Activated T-helper 1 cell treated with anti-CD3 and anti-CD28 coated beads, Interleukin-2, amount 50 U/mL, for 16 hours (primary cell): Measurements from ENCODE around the gene LYRM9.
"Not testable (repeated sequence)": the region's sequence is repeated elsewhere in the genome, so short reads cannot be mapped to it uniquely, and the experiment has no call there.

Experiments used
- DNase-seq, 2 donors: peaks; one replicate each; pipeline ENCODE4 v3.0.0-alpha.2; 2020; ENCODE audit warnings: low read depth in 1 of 2, low spot score in 1 of 2

The LYRM9 gene

DNA sequence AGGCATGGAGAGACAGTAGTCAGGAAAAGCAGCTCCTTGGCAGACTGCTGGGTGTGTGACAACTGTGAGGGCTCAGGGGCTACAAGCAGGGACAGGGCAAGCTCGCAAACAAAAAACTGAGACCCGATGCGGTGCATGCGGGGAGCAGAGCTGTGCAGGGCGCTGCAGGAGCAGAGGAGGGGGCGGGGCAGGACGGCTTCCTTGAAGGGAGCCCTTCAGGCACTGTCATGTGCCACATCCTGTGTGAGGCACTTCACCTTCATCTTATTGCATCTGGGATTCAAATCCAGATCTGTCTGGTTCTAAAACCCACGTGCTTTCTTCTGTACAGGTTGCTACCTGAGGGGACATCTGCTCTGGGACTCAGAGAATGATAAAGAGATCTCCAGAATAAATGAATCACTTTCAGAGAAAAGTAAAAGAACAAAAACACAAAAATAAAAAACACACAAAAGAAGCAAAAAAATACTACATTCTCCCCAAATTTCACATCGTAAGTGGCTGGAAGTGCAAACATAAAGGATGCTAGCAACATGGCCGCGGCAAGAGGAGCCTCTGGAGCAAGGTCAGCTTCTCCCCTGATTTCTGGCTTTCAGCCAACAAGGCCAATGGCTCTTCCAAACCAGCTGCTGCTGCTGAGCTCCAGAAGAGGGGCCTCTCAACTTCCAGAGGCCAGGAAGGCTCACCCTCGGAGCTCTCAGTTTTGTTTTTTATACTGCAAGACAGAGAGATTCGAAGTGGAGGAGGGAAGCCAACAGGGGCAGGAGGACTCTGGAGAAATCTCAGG lies 14.2 kb downstream of the LYRM9 start:
- no peak for DNase-seq

DNA sequence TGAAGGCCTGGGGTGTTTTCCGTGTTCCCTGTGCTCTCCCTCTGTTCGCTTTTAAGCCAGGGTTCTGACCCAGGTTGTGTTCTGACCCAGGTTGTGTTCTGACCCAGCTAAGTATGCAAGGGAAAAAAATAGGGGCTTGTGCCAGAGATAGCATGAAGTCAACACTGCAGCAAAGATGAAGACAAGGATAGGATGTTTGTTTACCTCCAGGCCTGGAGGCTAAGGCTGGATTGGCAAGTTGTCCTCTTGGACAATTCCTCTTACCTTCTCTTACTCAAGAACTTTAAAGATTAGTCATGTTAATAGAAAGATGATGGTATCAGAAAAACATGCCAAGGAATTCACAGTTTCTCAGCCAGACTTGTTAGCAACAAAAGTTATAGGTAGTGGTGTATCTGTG lies 19.4 kb downstream of the LYRM9 start:
- DNase-seq: no peak

DNA sequence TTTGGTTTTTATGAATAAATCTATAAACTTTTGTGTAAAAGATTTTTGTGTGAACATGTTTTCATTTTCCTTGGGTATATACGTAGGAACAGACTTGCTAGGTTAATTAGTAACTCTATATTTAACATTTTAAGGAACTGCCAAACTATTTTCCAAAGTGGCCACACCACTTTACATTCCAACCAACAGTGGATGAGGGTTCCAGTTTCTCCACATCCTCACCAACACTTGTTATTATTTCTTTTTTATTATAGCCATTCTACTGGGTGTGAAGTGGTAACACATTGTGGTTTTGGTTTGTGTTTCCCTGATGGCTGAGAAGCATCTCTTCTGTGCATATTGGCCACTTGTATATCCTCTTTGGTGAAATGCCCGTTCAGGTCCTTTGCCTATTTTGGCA lies 20.0 kb downstream of the LYRM9 start:
- no peak for DNase-seq

DNA sequence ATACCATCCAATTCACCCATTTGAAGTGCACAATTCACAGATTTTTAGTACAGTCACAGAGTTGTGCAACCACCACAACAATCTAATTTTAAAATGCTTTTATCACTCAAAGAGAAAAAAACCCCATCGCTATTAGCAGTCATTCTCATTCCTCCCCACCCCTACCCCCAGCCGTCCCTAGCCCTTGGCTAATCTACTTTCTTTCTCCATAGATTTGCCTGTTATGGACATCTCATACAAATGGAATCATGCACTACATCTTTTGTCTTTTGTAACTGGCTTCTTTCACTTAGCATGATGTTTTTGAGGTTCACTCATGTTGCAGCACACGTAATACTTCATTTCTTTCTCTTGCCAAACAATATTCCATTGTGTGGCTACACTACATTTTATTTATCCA lies 20.4 kb downstream of the LYRM9 start:
- DNase-seq: no peak

DNA sequence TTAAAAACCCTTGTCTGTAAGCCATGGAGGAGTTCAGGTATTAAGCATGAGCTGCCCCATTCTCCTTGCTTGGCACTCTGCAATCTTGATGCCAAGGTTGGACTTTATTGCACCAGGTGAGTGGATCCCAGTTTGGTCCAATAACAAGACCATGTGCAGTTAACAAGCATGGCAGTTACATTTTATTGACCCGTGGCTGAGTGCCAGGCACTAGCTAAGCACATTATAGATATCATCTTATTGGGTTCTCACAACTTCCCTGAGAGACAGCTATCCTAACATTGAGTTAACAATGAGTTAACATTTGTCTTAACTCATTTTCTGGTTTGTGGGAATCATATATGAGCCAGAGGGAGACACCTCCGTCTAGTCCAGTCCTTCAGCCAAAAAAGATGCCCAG lies 21.8 kb downstream of the LYRM9 start:
- no peak for DNase-seq

DNA sequence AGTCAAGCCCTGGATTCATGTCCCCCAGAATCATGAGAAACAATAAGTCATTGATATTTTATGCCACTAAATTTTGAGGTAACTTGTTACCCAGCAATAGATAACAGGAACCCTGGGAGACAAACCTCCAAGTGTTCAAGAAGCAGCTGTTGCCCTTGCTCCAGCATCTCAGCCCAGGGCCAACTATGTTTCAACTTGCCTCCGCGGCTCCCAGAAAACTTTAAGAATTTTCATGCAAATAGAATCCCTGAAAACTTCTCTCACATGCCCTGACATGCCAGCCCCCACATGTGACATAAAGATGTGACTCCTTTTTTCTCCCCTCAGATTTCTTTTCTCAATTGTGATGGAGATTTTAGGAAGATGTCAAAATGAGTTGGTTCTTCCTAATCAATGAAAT lies 22.8 kb downstream of the LYRM9 start:
- no peak for DNase-seq

DNA sequence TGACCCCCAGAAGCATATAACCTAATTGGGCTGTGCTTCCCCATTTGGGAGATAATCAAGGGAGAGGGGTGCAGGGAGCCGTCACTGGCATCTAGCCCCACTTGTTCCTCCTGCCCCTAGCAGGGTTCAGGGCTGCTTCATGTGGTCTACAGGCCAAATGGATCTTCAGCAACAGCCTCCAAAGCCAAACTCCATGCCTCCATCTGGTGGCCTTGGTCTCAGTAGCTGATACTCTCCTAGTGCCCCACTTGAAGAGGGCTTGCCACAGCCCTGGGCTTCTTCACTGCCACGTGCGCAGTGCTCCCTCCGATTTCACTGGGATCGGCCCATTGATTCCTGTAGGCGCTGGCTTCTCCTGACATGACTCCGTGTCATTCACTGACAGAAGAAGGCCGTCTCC lies 24.6 kb downstream of the LYRM9 start:
- DNase-seq: no peak

DNA sequence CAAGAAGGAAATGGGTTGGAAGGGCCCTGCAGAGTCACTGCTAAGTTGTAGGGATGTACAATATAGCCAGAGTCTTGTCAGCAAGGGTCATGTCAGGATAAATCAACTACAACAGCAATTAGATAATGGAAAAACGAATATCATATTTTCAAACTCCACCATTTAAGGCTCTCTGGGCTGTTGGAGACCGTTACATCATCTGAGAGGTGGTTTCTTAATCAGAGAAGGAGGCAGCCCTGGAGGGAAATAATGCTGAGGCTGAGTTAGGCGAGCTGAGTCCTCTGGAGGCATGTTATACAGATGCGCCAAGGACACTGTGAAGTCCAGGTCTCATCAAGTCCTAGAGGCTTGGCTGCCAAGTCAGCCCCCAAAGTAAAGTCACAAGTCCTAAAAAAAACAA lies 30.3 kb downstream of the LYRM9 start:
- DNase-seq: no peak

DNA sequence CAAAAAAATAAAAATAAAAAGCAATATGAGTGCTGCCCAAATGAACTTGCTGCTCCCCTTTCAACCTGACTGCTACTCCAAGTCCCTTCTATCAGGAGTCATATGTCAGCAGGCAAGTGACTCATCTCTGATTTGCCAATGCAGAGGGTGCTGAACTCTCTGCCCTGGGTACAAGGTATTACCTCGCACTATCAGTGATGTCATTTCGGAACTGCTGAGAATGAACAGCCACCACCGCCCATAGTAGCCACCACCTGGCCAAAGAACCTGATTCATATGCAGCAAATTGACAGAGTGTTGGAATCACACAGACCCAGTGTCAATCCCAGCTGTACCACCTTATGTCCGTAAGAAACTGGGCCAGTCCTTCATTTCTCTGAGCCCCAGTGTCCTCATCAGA lies 31.2 kb downstream of the LYRM9 start:
- no peak for DNase-seq

DNA sequence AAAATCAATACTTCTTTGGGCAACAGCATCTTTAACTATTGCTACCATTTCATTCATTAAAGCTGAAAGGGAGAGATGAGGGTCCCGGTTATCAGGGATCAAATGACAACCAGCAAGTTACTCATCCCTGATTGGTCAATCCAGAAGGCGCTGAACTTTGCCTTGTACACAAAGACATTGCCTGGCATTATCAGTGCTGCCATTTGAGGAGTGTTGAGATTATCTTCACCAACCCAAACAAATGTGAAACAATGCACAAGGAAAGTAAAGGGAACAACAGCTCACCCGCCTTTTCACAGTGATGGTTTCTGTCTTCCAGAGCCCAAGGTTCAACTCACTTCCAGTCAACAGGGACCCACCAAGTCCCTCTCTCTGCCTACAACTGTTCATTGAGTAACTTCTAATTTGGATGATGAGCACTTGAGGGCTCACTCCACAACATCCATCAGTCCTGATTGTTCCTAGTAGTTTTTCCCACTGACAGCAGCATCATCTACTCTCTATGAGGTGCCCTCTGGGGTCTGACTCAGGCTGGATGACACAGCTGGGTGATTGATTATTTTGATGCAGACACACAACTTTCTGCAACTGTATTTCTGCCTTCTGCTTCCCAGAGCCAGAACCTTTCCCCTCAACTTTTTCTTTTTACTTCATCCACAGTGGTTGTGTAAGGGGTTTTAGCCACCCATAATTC lies 32.0 kb downstream of the LYRM9 start:
- DNase-seq: no peak

DNA sequence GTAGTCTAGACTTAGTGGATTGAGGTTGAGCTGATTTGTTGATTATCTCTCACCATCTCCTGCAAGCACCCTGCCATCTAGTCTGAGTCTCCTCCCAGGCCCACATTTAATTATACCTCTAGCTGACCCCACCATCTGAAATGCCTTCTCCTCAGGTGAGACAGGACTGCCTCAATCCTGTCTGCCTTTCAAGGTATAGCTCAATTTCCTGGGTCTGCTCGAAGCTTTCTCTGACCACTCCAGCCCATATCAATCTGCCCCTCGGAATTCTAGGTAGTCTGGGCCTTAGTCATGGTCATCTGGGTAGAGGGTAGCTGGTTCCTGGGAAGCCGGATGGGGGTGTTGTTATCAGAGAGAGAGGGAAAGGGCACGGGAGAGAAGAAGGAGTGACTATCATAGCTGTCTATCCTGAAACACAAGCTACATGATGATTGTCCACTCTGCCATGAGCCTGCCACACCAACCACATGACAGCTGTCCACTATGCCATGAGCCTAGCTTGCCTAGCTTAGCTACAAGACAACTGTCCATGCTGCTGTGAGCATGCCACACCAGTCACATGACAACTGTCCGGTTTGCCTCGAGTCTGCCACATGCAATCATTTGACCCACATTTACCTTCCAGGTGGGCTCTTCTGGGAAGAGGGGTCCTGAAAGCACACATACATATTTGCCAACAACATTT lies 34.4 kb downstream of the LYRM9 start:
- no peak for DNase-seq

DNA sequence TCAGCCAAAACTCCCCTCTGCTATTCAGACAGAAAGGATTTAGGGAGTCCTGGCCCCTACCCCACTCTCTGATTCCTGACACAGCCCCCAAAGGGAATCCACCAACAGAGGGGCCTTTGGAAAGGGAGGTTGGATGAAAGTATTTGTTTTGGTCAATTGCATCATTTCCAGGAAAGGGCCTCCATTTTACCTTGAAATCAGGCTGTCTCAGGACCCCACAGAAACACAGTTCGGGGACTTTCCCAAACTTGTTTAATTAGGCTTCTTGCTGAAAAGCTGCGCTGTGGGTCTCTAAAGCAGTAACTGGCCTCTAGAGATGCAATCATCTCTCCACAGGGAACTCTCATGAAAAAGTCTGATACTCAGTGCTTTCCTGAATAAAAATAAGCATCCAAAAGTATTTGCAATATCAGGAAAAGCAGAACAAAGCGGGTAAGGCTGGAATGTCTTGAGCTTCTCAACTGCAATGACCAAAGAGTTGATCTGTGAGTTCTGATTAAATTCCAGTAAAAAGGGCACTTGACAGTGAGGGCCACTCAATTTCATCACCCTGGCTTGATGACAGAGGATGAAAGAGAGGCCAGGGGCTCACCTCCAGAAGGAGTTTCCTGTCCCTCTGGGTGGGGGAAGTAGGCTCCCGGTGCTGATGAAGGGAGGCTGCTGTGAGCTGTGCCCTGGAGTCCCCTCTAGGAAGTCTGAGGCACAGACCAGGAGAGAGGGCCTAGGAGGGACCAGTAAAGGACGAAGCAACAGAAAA lies 36.3 kb downstream of the LYRM9 start:
- no peak for DNase-seq

DNA sequence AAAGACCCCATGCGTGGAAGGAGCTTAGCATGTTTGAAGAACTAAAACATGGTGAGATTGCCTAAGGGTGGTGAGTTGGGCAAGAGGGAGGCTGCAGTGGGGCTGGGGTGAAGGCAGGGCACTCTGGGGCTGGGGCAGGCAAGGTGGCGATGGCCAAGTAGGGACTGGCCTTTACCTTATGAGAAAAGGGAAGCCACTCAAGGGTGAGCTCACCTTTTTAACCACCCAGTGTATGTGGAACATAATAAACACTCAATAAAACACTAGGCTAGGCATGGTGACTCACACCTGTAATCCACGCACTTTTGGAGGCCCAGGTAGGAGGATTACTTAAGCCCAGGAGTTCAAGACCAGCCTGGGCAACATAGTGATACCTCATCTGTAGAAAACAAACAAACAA lies 37.7 kb downstream of the LYRM9 start:
- no peak for DNase-seq

DNA sequence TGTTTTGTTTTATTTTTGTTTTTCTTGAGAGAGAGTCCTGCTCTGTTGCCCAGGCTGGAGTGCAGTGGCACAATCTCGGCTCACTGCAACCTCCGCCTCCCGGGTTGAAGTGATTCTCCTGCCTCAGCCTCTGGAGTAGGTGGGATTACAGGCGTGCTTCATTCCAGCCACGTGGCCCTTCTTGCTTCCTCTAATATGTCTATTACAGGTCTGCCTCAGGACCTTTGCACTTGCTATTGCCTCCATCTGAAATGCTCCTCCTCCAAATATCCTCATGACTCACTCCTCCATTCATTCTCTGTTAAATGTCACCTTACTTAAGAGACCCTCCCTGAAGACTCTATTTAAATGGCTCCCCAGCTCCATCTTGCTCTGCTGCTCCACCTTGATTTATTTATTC lies 39.0 kb downstream of the LYRM9 start:
- no peak for DNase-seq

DNA sequence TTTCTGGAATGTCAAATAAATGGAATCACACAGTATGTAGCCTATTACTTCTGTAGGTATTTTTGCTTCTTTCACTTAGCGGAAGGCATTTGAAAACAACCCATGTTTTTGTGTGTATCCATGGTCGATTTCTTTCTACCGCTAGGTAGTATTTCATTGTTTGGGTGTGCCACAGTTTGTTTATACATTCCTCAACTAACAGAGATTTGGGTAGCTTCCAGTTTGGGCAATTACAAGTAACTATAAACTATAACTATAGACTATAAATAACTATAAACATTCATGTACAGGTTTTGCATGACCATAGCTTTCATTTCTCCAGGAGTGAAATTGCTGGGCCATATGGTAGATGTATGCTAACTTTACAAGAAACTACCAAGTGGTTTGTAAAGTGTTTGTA lies 40.1 kb downstream of the LYRM9 start:
- no peak for DNase-seq

DNA sequence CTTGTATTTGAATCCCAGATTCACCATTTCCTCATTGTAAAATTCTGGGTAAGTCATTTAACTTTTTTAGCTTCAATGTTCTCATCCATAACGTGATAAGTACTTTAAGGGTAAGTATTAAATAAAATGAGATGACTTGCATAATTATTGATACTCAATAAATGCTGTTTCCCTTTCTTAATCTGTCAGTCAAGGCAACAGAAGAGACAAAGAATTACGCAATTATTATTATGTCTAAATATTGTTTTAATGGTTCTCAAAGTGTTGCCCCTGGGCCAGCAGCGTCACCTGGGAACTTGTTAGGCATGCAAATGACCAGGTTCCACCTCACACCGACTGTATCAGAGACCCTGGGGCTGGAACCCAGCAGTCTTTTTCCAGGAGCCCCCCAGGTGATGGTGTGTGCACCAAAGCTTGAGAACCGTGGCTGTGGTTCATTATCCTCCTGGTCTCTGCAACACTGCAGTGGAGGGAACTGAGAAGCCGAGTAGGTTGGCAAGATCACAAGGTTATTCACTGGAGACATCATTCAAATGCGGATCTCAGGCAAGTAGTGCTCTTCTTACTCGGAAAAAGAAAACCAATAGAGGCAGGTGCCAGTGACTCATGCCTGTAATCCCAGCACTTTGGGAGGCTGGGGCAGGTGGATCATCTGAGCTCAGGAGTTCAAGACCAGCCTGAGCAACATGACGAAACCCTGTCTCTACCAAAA lies 43.5 kb downstream of the LYRM9 start:
- DNase-seq: no peak

DNA sequence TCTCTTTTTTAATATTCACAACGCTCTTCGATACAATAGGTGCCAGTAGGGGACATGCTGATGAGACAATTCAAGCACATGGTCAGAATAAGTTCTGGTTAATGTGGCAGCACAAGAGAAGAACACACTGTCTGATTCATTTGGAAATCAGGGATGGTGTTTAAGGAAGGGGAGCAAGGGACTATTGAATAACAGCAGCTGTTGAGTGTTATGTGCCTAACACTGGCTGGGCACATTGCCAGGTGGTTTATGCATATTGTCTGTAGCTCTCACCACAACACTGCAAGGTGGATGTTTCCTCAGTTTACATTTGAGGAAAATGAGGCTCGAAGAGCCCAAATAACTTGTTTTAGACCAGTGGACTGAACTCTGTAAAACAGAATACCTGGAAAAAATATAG lies 44.2 kb downstream of the LYRM9 start:
- DNase-seq: no peak

DNA sequence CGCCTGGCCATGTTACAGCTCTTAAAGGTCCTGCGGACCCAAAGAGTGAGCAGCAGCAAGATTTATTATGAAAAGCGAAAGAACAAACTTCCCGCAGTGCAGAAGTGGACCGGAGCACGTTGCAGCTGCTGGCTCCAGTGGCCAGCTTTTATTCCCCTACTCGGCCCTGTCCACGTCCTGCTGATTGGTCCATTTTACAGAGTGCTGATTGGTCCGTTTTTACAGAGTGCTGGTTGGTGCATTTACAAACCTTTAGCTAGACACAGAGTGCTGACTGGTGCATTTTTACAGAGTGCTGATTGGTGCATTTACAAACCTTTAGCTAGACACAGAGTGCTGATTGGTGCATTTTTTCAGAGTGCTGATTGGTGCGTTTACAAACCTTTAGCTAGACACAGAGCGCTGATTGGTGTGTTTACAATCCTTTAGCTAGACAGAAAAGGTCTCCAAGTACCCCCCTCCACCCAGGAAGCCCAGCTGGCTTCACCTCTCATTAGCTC lies 46.3 kb downstream of the LYRM9 start:
- DNase-seq: not testable (repeated sequence)

DNA sequence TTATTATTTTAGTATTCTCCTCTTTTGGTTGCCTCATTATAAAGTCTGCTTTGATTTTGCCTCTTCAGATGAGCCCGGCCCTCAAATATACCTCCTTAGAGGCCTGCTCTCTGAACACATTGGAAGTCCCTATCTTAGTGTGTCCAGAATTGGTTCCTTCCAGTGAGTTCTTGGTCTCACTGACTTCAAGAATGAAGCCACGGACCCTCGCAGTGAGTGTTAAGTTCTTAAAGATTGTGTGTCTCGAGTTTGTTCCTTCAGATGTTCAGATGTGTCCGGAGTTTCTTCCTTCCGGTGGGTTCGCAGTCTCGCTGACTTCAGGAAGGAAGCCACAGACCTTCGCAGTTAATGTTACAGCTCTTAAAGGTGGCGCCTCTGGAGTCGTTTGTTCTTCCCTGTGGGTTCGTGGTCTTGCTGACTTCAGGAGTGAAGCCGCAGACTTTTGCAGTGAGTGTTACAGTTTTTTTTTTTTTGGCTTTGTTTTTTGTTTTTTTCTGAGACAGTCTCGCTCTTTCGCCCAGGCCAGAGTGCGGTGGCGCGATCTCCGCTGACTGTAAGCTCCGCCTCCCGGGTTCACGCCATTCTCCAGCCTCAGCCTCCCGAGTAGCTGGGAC lies 47.0 kb downstream of the LYRM9 start:
- DNase-seq: peak in 1 of 2 donors; percentile 5

DNA sequence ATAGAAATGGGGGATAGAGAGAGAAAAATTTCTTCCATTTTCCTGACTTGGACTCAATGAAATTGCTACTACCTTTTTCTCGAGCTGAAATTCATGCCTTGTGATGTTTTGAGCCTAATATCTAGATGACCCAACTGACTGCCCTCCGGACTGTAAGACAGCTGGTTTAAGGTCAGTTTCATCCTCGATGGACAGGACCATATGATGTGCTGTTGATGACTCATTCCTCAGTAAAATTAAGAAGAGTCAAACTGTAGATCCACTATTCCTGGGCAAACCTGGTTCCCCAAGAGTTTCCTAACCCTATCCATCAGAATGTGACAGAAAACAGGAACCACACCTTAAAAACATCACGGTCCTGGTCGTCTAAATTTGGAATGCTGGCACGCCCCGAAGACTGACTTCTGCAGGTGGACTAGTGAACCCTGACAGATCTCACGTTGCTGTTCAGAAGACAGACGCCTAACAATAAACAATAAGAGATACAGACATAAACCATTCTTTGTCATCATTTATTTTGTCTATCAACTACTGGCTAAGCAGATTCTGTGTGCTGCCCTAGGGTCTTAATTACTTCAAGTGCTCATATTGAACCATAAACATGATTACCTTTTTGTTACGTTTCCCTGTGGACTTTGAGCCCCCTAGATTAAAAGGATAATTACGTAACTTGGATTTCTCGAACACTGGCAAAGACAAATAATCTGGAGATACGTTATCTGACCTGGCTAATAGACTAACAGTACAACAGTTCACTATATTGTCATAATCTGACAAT lies 47.7 kb downstream of the LYRM9 start:
- no peak for DNase-seq
